Measurements from ENCODE around the gene HAPLN2. TPM values are rescaled to one million over a fixed set of nuclear protein-coding genes. Genes with fewer than 3 reads are reported as not detected.
A peak's percentile ranks its signal among the peaks of the same experiment; 100 is the strongest.
"Not testable (repeated sequence)": the region's sequence is repeated elsewhere in the genome, so short reads cannot be mapped to it uniquely, and the experiment has no call there.

HAPLN2 gene
- 0.43 TPM for polyA plus RNA-seq (ENCODE audit: insufficient read length)

- no peak for DNase-seq (ENCODE audit: low read depth)
Measured at GRCh38 chr1:156618853-156619581, at the start of gene HAPLN2. TSS of gene HAPLN2 (plus strand) at chr1:156619415. CDS start at chr1:156623491, 4,076 bp downstream.

- DNase-seq (ENCODE audit: low read depth) = peak; percentile 28
Measured at GRCh38 chr1:156571261-156571852, 47.9 kb upstream of the HAPLN2 start.

- DNase-seq (ENCODE audit: low read depth) = peak; percentile 47
Measured at GRCh38 chr1:156571919-156572662, 47.1 kb upstream of the HAPLN2 start, which contains the start of gene IQGAP3. TSS of gene IQGAP3 (minus strand) at chr1:156572565. CDS start at chr1:156572529, 36 bp downstream.

- DNase-seq (ENCODE audit: low read depth) = no peak
Measured at GRCh38 chr1:156572663-156573018, 46.6 kb upstream of the HAPLN2 start.

- DNase-seq (ENCODE audit: low read depth) = no peak
Measured at GRCh38 chr1:156574039-156574633, 45.1 kb upstream of the HAPLN2 start.

- no peak for DNase-seq (ENCODE audit: low read depth)
Measured at GRCh38 chr1:156577550-156577949, 41.7 kb upstream of the HAPLN2 start.

- DNase-seq (ENCODE audit: low read depth) = no peak
Measured at GRCh38 chr1:156578055-156578454, 41.2 kb upstream of the HAPLN2 start.

GRCh38 chr1:156579472-156579871 is 39.7 kb upstream of the HAPLN2 start, which contains the start of gene TTC24:
TSS of gene TTC24 (plus strand) at chr1:156579723. CDS start at chr1:156581365, 1,642 bp downstream.
- no peak for DNase-seq (ENCODE audit: low read depth)

GRCh38 chr1:156581661-156582387 is 37.4 kb upstream of the HAPLN2 start:
- DNase-seq (ENCODE audit: low read depth) = no peak

GRCh38 chr1:156582388-156583017 is 36.7 kb upstream of the HAPLN2 start:
- no peak for DNase-seq (ENCODE audit: low read depth)

GRCh38 chr1:156583821-156584622 is 35.2 kb upstream of the HAPLN2 start:
- peak; percentile 50 for DNase-seq (ENCODE audit: low read depth)

- DNase-seq (ENCODE audit: low read depth) = no peak
Measured at GRCh38 chr1:156584813-156585212, 34.4 kb upstream of the HAPLN2 start.

GRCh38 chr1:156586323-156586722 is 32.9 kb upstream of the HAPLN2 start:
- DNase-seq (ENCODE audit: low read depth) = no peak

GRCh38 chr1:156586892-156587477 is 32.2 kb upstream of the HAPLN2 start:
- DNase-seq (ENCODE audit: low read depth) = no peak

GRCh38 chr1:156587927-156588326 is 31.3 kb upstream of the HAPLN2 start:
- DNase-seq (ENCODE audit: low read depth) = not testable (repeated sequence)

- DNase-seq (ENCODE audit: low read depth) = no peak
Measured at GRCh38 chr1:156589546-156589945, 29.7 kb upstream of the HAPLN2 start.

- no peak for DNase-seq (ENCODE audit: low read depth)
Measured at GRCh38 chr1:156590326-156591180, 28.7 kb upstream of the HAPLN2 start.

GRCh38 chr1:156591181-156591431 is 28.1 kb upstream of the HAPLN2 start:
- no peak for DNase-seq (ENCODE audit: low read depth)
